Liver (tissue), 9 donors: ENCODE measurements around the gene GRK6. TPM values are rescaled to one million over a fixed set of nuclear protein-coding genes. Genes with fewer than 3 reads are reported as not detected.

Source experiments
- DNase-seq: peaks from one replicate; pipeline ENCODE4 v3.0.0-alpha.2; 2017; ENCODE audit warnings: low spot score
- H3K27ac ChIP-seq, 2 donors: one replicate each; pipeline ENCODE4 v1.7.0; 2013; ENCODE audit warnings: inconsistent platforms in 2 of 2, low read length in 2 of 2, control low read depth in 1 of 2, low read depth in 1 of 2, mild to moderate bottlenecking in 1 of 2
- H3K27me3 ChIP-seq, 4 donors: one replicate each; pipeline versions ENCODE4 v1.6.1 to v1.7.0; 2013; ENCODE audit warnings: low read length in 3 of 4, inconsistent platforms in 1 of 4, mild to moderate bottlenecking in 1 of 4, moderate library complexity in 1 of 4; ENCODE audit not compliant: control insufficient read depth in 4 of 4, insufficient read depth in 4 of 4
- H3K36me3 ChIP-seq, 4 donors: one replicate each; pipeline versions ENCODE4 v1.6.1 to v1.7.0; 2013; ENCODE audit warnings: low read length in 3 of 4, mild to moderate bottlenecking in 3 of 4, low read depth in 1 of 4, moderate library complexity in 1 of 4; ENCODE audit not compliant: control insufficient read depth in 4 of 4, insufficient read depth in 3 of 4
- H3K4me1 ChIP-seq, 4 donors: one replicate each; pipeline versions ENCODE4 v1.6.1 to v1.7.0; 2013; ENCODE audit warnings: low read length in 3 of 4, mild to moderate bottlenecking in 3 of 4, moderate library complexity in 1 of 4; ENCODE audit not compliant: control insufficient read depth in 4 of 4, insufficient read depth in 4 of 4
- H3K4me3 ChIP-seq, 3 donors: one replicate each; pipeline versions ENCODE4 v1.6.1 to v1.7.0; 2013; ENCODE audit warnings: low read length in 3 of 3, control low read depth in 1 of 3, low read depth in 1 of 3, mild to moderate bottlenecking in 1 of 3
- H3K9ac ChIP-seq, 2 donors: one replicate each; pipeline ENCODE4 v1.7.0; 2013; ENCODE audit warnings: low read length in 2 of 2, mild to moderate bottlenecking in 2 of 2, moderate library complexity in 2 of 2, control low read depth in 1 of 2, low read depth in 1 of 2
- H3K9me3 ChIP-seq, 4 donors: one replicate each; pipeline versions ENCODE4 v1.6.1 to v1.7.0; 2013; ENCODE audit warnings: low read length in 3 of 4; ENCODE audit not compliant: control insufficient read depth in 4 of 4
- ATF3 ChIP-seq: IDR thresholded peaks from 2 replicates; pipeline ENCODE4 v1.6.1; 2016; ENCODE audit warnings: antibody characterized with exemption
- CTCF ChIP-seq: fragments of 150-350 bp; IDR thresholded peaks from 2 replicates; pipeline ENCODE4 v1.5.1; 2017; ENCODE audit warnings: improper control_type of control experiment, low read depth, low read length; ENCODE audit not compliant: missing input control
- EGR1 ChIP-seq, 2 donors: IDR thresholded peaks; 2 replicates each; pipeline ENCODE4 v1.6.1; 2016 to 2018; ENCODE audit warnings: antibody characterized with exemption in 2 of 2, low read depth in 2 of 2
- FOXA1 ChIP-seq: IDR thresholded peaks from 2 replicates; pipeline ENCODE4 v1.6.1; 2016; ENCODE audit warnings: antibody characterized with exemption
- FOXA2 ChIP-seq: IDR thresholded peaks from 2 replicates; pipeline ENCODE4 v1.6.1; 2016; ENCODE audit warnings: antibody characterized with exemption
- GABPA ChIP-seq, 2 donors: IDR thresholded peaks in 1 of 2; conservative IDR thresholded peaks in 1 of 2; 2 replicates each; pipeline ENCODE4 v1.6.1; 2016; ENCODE audit warnings: antibody characterized with exemption in 2 of 2, mild to moderate bottlenecking in 1 of 2, moderate library complexity in 1 of 2
- HNF4A ChIP-seq, 2 donors: conservative IDR thresholded peaks; 2 replicates each; pipeline ENCODE4 v1.6.1; 2016; ENCODE audit warnings: antibody characterized with exemption in 2 of 2, mild to moderate bottlenecking in 2 of 2
- HNF4G ChIP-seq: IDR thresholded peaks from 2 replicates; pipeline ENCODE4 v1.6.1; 2016; ENCODE audit warnings: antibody characterized with exemption
- JUND ChIP-seq, 2 donors: IDR thresholded peaks; 2 replicates each; pipeline ENCODE4 v1.6.1; 2016; ENCODE audit warnings: antibody characterized with exemption in 2 of 2
- MAX ChIP-seq: IDR thresholded peaks from 2 replicates; pipeline ENCODE4 v1.6.1; 2016; ENCODE audit warnings: antibody characterized with exemption
- NR2F2 ChIP-seq: IDR thresholded peaks from 2 replicates; pipeline ENCODE4 v1.6.1; 2016; ENCODE audit warnings: antibody characterized with exemption
- RAD21 ChIP-seq, 2 donors: IDR thresholded peaks; 2 replicates each; pipeline ENCODE4 v1.6.1; 2016; ENCODE audit warnings: antibody characterized with exemption in 2 of 2, mild to moderate bottlenecking in 2 of 2
- REST ChIP-seq: IDR thresholded peaks from 2 replicates; pipeline ENCODE4 v1.6.1; 2016; ENCODE audit warnings: antibody characterized with exemption, mild to moderate bottlenecking
- RXRA ChIP-seq, 2 donors: IDR thresholded peaks; 2 replicates each; pipeline ENCODE4 v1.6.1; 2017 to 2018; ENCODE audit warnings: antibody characterized with exemption in 2 of 2, mild to moderate bottlenecking in 1 of 2
- SP1 ChIP-seq: IDR thresholded peaks from 2 replicates; pipeline ENCODE4 v1.6.1; 2018; ENCODE audit warnings: antibody characterized with exemption, mild to moderate bottlenecking
- TAF1 ChIP-seq: conservative IDR thresholded peaks from 2 replicates; pipeline ENCODE4 v1.6.1; 2016; ENCODE audit warnings: antibody characterized with exemption, mild to moderate bottlenecking
- YY1 ChIP-seq: IDR thresholded peaks from 2 replicates; pipeline ENCODE4 v1.6.1; 2016; ENCODE audit warnings: antibody characterized with exemption, mild to moderate bottlenecking
- ZBTB33 ChIP-seq: IDR thresholded peaks from 2 replicates; pipeline ENCODE4 v1.6.1; 2016; ENCODE audit warnings: antibody characterized with exemption
- WGBS: extraction: QIAGEN DNeasy Blood & Tissue Kit; methylation state at CpG from one replicate; pipeline ENCODE4 v1.1.7; 2013; 5-methylcytosine and 5-hydroxymethylcytosine counted together
- polyA plus RNA-seq, 2 donors: library from polyadenylated mRNA; stranded (reverse) in 1 of 2; unstranded in 1 of 2; fragments of 200-250 nt in 1 of 2; fragments of >200 nt in 1 of 2; fragmentation: Nextera tagmentation in 1 of 2; extraction: Ambion mirVana in 1 of 2; gene quantifications; one replicate each; pipeline versions ENCODE4 v1.2.1 to v1.2.3, GENCODE V29; 2013 to 2015
- total RNA-seq, 2 donors: library from RNA; depleted of rRNA; stranded (reverse); fragments of >200 nt; gene quantifications; one replicate each; pipeline ENCODE4 v1.2.3, GENCODE V29; 2014
- donor health status: healthy.
- donor health status: healthy.
- donor health status: healthy.
- donor health status: healthy.
- donor health status: healthy.

GRK6 gene
- total and polyA plus RNA-seq, 4 donors, result 3.1 to 24.0 (median 10.8) TPM

GRCh38 chr5:177429248-177430040 is 3.0 kb downstream of the GRK6 start:
- Histone ChIP-seq H3K27me3 (no peaks in the 10 kb centered on the region), H3K9ac (no peak overlapping the region), H3K9me3 (no peaks in the 10 kb centered on the region), H3K27ac (peak overlapping the region; percentile 63 to 73), H3K36me3 (peaks cover 2 to 10% (median 4%) of the 10 kb centered on the region in 4 donors), H3K4me3 (no peak overlapping the region), H3K4me1 (peaks cover 3 to 25% (median 17%) of the 10 kb centered on the region in 4 donors)
- DNase-seq, result no peak
- TF ChIP-seq HNF4A (conservative IDR thresholded peaks at IDR 0.05), result no peak
- WGBS, result 80% methylated on average over 6 of the region's 6 CpGs

GRCh38 chr5:177430140-177430951 is 3.9 kb downstream of the GRK6 start:
- Histone ChIP-seq H3K27ac (peak overlapping the region; percentile 44 to 57), H3K9ac (no peak overlapping the region), H3K27me3 (no peaks in the 10 kb centered on the region), H3K9me3 (no peaks in the 10 kb centered on the region), H3K4me3 (no peak overlapping the region), H3K36me3 (peaks cover 6 to 17% (median 8%) of the 10 kb centered on the region in 4 donors), H3K4me1 (peaks cover 3 to 22% (median 16%) of the 10 kb centered on the region in 4 donors)
- 89% methylated on average over 26 of the region's 26 CpGs for WGBS
- DNase-seq, result no peak
- no peak for TF ChIP-seq FOXA2
- TF ChIP-seq YY1, result no peak
- TF ChIP-seq MAX, result no peak
- no peak for TF ChIP-seq CTCF
- no peak for TF ChIP-seq TAF1
- TF ChIP-seq SP1, result no peak
- TF ChIP-seq REST, result no peak
- TF ChIP-seq GABPA (IDR thresholded peaks at IDR 0.05 in 1 of 2, conservative IDR thresholded peaks at IDR 0.05 in 1 of 2), result no peak
- no peak for TF ChIP-seq HNF4G
- no peak for TF ChIP-seq RXRA (IDR thresholded peaks at IDR 0.05)
- TF ChIP-seq ATF3, result no peak
- TF ChIP-seq NR2F2, result no peak
- no peak for TF ChIP-seq RAD21 (IDR thresholded peaks at IDR 0.05)
- TF ChIP-seq ZBTB33, result no peak
- TF ChIP-seq EGR1 (IDR thresholded peaks at IDR 0.05; ENCODE audit: low read depth in 2 of 2), result no peak
- TF ChIP-seq FOXA1, result no peak
- no peak for TF ChIP-seq JUND (IDR thresholded peaks at IDR 0.05)
- no peak for TF ChIP-seq HNF4A (conservative IDR thresholded peaks at IDR 0.05)
